Inflammatory macrophage treated with lipopolysaccharide for 4 hours (primary cell): Measurements from ENCODE around the gene ZDBF2.
"Not testable (repeated sequence)": the region's sequence is repeated elsewhere in the genome, so short reads cannot be mapped to it uniquely, and the experiment has no call there.

Experiments used
- DNase-seq: peaks from one replicate; pipeline ENCODE4 v3.0.0-alpha.2; 2020

Gene ZDBF2

GRCh38 chr2:206274434-206275311, at the start of gene ZDBF2:
Gene ZDBF2, plus strand, starts transcription at chr2:206274663. Its CDS starts 7,187 bp downstream, at chr2:206281850.
- DNase-seq = peak; percentile 13

- no peak for DNase-seq
Measured at GRCh38 chr2:206225435-206226232, 48.8 kb upstream of the ZDBF2 start.

GRCh38 chr2:206228636-206229035, 45.8 kb upstream of the ZDBF2 start:
- not testable (repeated sequence) for DNase-seq

- DNase-seq = no peak
Measured at GRCh38 chr2:206229642-206230041, 44.8 kb upstream of the ZDBF2 start.

GRCh38 chr2:206230060-206230762, 44.3 kb upstream of the ZDBF2 start:
- DNase-seq = no peak

- no peak for DNase-seq
Measured at GRCh38 chr2:206231669-206232286, 42.7 kb upstream of the ZDBF2 start.

GRCh38 chr2:206232287-206233035, 42.0 kb upstream of the ZDBF2 start:
- DNase-seq = no peak

GRCh38 chr2:206239157-206239556, 35.3 kb upstream of the ZDBF2 start:
- DNase-seq = no peak

GRCh38 chr2:206240327-206240726, 34.1 kb upstream of the ZDBF2 start:
- DNase-seq = no peak

GRCh38 chr2:206241736-206242135, 32.7 kb upstream of the ZDBF2 start:
- DNase-seq = no peak

- DNase-seq = peak; percentile 15
Measured at GRCh38 chr2:206245265-206245672, 29.2 kb upstream of the ZDBF2 start.

- DNase-seq = no peak
Measured at GRCh38 chr2:206250041-206250897, 24.2 kb upstream of the ZDBF2 start.

- DNase-seq = no peak
Measured at GRCh38 chr2:206253125-206253776, 21.2 kb upstream of the ZDBF2 start.

GRCh38 chr2:206253777-206254166, 20.7 kb upstream of the ZDBF2 start:
- no peak for DNase-seq

GRCh38 chr2:206255003-206255402, 19.5 kb upstream of the ZDBF2 start:
- DNase-seq = no peak

GRCh38 chr2:206256706-206257205, 17.7 kb upstream of the ZDBF2 start:
- no peak for DNase-seq

- DNase-seq = no peak
Measured at GRCh38 chr2:206257350-206257749, 17.1 kb upstream of the ZDBF2 start.

GRCh38 chr2:206257861-206258260, 16.6 kb upstream of the ZDBF2 start:
- no peak for DNase-seq

- DNase-seq = not testable (repeated sequence)
Measured at GRCh38 chr2:206258615-206259014, 15.8 kb upstream of the ZDBF2 start.
